Measurements from ENCODE around the gene ANKRD6. TPM values are rescaled to one million over a fixed set of nuclear protein-coding genes. Genes with fewer than 3 reads are reported as not detected.
A peak's percentile ranks its signal among the peaks of the same experiment; 100 is the strongest.

ANKRD6 gene
- total RNA-seq, 1 donor from 2014 or later, result 13.5 TPM

DNA sequence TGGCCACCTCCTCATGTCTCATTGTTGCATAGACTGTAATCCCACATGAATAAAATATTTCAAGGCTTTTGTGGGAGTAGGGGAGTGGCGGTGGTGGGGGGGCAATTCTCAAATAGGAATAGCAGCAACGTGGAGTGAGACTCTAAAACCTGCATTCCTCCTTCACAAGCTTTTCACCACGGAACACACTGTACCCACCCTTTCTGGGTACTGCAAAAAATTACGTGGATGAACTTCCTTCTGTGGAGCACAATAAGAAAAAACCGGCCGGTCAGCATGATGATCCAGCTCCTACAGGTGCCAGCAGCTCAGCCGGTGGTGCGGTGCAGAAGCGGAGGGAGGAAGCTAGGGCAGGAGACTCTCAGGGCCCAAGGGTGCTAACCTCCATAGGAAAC lies 19.9 kb upstream of the ANKRD6 start:
- H3K4me1 Mint-ChIP-seq (ENCODE audit: low read depth, unreplicated experiment), result peaks cover 7% of the 10 kb centered on the region
- no peak for TF ChIP-seq EZH2 (IDR thresholded peaks at IDR 0.05; ENCODE audit: insufficient read depth, low read length)
- TF ChIP-seq, protein P1, sequence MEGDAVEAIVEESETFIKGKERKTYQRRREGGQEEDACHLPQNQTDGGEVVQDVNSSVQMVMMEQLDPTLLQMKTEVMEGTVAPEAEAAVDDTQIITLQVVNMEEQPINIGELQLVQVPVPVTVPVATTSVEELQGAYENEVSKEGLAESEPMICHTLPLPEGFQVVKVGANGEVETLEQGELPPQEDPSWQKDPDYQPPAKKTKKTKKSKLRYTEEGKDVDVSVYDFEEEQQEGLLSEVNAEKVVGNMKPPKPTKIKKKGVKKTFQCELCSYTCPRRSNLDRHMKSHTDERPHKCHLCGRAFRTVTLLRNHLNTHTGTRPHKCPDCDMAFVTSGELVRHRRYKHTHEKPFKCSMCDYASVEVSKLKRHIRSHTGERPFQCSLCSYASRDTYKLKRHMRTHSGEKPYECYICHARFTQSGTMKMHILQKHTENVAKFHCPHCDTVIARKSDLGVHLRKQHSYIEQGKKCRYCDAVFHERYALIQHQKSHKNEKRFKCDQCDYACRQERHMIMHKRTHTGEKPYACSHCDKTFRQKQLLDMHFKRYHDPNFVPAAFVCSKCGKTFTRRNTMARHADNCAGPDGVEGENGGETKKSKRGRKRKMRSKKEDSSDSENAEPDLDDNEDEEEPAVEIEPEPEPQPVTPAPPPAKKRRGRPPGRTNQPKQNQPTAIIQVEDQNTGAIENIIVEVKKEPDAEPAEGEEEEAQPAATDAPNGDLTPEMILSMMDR (IDR thresholded peaks at IDR 0.05; ENCODE audit: insufficient read depth, low read depth, low read length), result no peak
- FAIRE-seq, result no peak

DNA sequence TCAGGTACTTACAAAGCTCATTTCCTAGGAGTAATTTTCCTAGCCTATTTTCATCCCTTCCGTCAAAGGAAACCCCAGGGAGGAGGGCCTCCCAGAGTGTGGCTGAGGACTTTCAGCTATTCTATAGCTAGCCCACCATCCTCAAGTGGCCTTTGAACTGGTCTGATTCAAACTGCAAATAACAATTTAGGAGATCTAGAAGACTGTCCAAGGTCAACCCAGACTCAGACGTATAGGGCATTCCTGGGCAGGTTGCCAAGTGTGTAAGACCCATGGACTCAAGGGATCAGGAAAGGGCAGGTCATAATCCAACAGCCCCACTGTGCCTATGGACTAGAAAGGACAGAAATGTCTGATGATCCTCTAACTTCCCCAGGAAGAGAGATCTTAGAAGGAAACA lies 18.7 kb upstream of the ANKRD6 start:
- no peak overlapping the region for H3K4me3 ChIP-seq (ENCODE audit: insufficient read depth, low read depth, low read length)
- no peaks in the 10 kb centered on the region for H3K79me2 ChIP-seq (ENCODE audit: insufficient read depth, low read length)
- no peaks in the 10 kb centered on the region for H3K36me3 Mint-ChIP-seq (ENCODE audit: low read depth, unreplicated experiment)
- H3K27me3 ChIP-seq (ENCODE audit: insufficient read depth, low read length), result peaks cover 28% of the 10 kb centered on the region
- H3K9me3 ChIP-seq (ENCODE audit: insufficient read depth, low read depth, low read length), result no peaks in the 10 kb centered on the region
- no peak overlapping the region for H3K4me3 Mint-ChIP-seq (ENCODE audit: unreplicated experiment)
- H2AFZ ChIP-seq (ENCODE audit: low read depth, low read length), result no peak overlapping the region
- peaks cover 35% of the 10 kb centered on the region for H3K27me3 Mint-ChIP-seq (ENCODE audit: low read depth, unreplicated experiment)
- H3K4me1 Mint-ChIP-seq (ENCODE audit: low read depth, unreplicated experiment), result peaks cover 7% of the 10 kb centered on the region
- H3K27ac ChIP-seq (ENCODE audit: low read depth, low read length), result no peak overlapping the region
- no peaks in the 10 kb centered on the region for H4K20me1 ChIP-seq (ENCODE audit: insufficient read depth, low read length)
- TF ChIP-seq, protein P1 (IDR thresholded peaks at IDR 0.05; ENCODE audit: insufficient read depth, low read depth, low read length), result no peak
- TF ChIP-seq EZH2 (IDR thresholded peaks at IDR 0.05; ENCODE audit: insufficient read depth, low read length), result no peak
- H3K4me1 ChIP-seq (ENCODE audit: insufficient read depth, low read length), result peaks cover 16% of the 10 kb centered on the region
- no peak overlapping the region for H3K27ac Mint-ChIP-seq (ENCODE audit: unreplicated experiment)
- DNase-seq (ENCODE audit: low read depth), result no peak
- no peaks in the 10 kb centered on the region for H3K9me3 Mint-ChIP-seq (ENCODE audit: unreplicated experiment)
- no peak overlapping the region for H3K4me2 ChIP-seq (ENCODE audit: low read length)
- H3K9ac ChIP-seq (ENCODE audit: low read length), result no peak overlapping the region
- H3K36me3 ChIP-seq (ENCODE audit: insufficient read depth, low read length), result no peaks in the 10 kb centered on the region
- no peak for FAIRE-seq

More for the DNA sequence above, 19.9 kb upstream of the ANKRD6 start:
- no peak overlapping the region for H3K4me3 ChIP-seq (ENCODE audit: insufficient read depth, low read depth, low read length)
- peaks cover 37% of the 10 kb centered on the region for H3K27me3 Mint-ChIP-seq (ENCODE audit: low read depth, unreplicated experiment)
- H3K36me3 ChIP-seq (ENCODE audit: insufficient read depth, low read length), result no peaks in the 10 kb centered on the region
- H3K79me2 ChIP-seq (ENCODE audit: insufficient read depth, low read length), result no peaks in the 10 kb centered on the region
- no peak overlapping the region for H2AFZ ChIP-seq (ENCODE audit: low read depth, low read length)
- H3K27me3 ChIP-seq (ENCODE audit: insufficient read depth, low read length), result peaks cover 28% of the 10 kb centered on the region
- no peak for DNase-seq (ENCODE audit: low read depth)
- no peaks in the 10 kb centered on the region for H4K20me1 ChIP-seq (ENCODE audit: insufficient read depth, low read length)
- peak overlapping the region; percentile 86 for H3K4me3 Mint-ChIP-seq (ENCODE audit: unreplicated experiment)
- H3K27ac ChIP-seq (ENCODE audit: low read depth, low read length), result no peak overlapping the region
- H3K4me1 ChIP-seq (ENCODE audit: insufficient read depth, low read length), result peaks cover 16% of the 10 kb centered on the region
- no peaks in the 10 kb centered on the region for H3K36me3 Mint-ChIP-seq (ENCODE audit: low read depth, unreplicated experiment)
- H3K9me3 Mint-ChIP-seq (ENCODE audit: unreplicated experiment), result no peaks in the 10 kb centered on the region
- no peak overlapping the region for H3K9ac ChIP-seq (ENCODE audit: low read length)
- no peaks in the 10 kb centered on the region for H3K9me3 ChIP-seq (ENCODE audit: insufficient read depth, low read depth, low read length)
- H3K27ac Mint-ChIP-seq (ENCODE audit: unreplicated experiment), result no peak overlapping the region
- peak overlapping the region; percentile 87 for H3K4me2 ChIP-seq (ENCODE audit: low read length)

DNA sequence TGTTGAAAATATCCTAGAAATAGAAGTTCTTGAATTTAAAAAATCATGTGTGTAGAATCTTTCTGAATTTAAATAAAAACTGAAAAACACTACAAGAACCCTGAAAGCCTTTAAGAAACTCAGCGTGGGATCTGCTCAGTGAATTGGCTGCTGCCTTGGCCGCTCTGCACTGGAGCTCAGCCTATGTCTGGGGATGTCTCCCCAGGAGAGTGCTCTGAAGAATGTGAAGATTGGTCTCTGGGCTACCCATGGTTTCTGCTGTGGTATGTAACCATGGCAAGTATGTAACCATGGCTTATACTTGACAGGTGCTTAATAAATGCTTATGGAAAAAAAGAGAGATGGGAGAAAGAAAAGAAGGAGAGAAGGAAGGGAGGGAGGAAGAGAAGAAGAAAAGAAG lies 17.8 kb upstream of the ANKRD6 start:
- no peak overlapping the region for H3K4me3 ChIP-seq (ENCODE audit: insufficient read depth, low read depth, low read length)
- Mint-ChIP-seq H3K4me1 (ENCODE audit: low read depth, unreplicated experiment) (peaks cover 7% of the 10 kb centered on the region), H3K9me3 (ENCODE audit: unreplicated experiment) (no peaks in the 10 kb centered on the region), H3K27me3 (ENCODE audit: low read depth, unreplicated experiment) (peaks cover 35% of the 10 kb centered on the region), H3K27ac (ENCODE audit: unreplicated experiment) (peak overlapping the region; percentile 16), H3K4me3 (ENCODE audit: unreplicated experiment) (no peak overlapping the region), H3K36me3 (ENCODE audit: low read depth, unreplicated experiment) (no peaks in the 10 kb centered on the region)
- H3K9me3 ChIP-seq (ENCODE audit: insufficient read depth, low read depth, low read length), result no peaks in the 10 kb centered on the region
- no peaks in the 10 kb centered on the region for H3K36me3 ChIP-seq (ENCODE audit: insufficient read depth, low read length)
- H3K4me2 ChIP-seq (ENCODE audit: low read length), result no peak overlapping the region
- peaks cover 16% of the 10 kb centered on the region for H3K4me1 ChIP-seq (ENCODE audit: insufficient read depth, low read length)
- peaks cover 23% of the 10 kb centered on the region for H3K27me3 ChIP-seq (ENCODE audit: insufficient read depth, low read length)
- TF ChIP-seq, protein P1 (IDR thresholded peaks at IDR 0.05; ENCODE audit: insufficient read depth, low read depth, low read length), result no peak
- TF ChIP-seq EZH2 (IDR thresholded peaks at IDR 0.05; ENCODE audit: insufficient read depth, low read length), result no peak
- H2AFZ ChIP-seq (ENCODE audit: low read depth, low read length), result no peak overlapping the region
- H3K79me2 ChIP-seq (ENCODE audit: insufficient read depth, low read length), result no peaks in the 10 kb centered on the region
- no peak for DNase-seq (ENCODE audit: low read depth)
- no peak overlapping the region for H3K27ac ChIP-seq (ENCODE audit: low read depth, low read length)
- H3K9ac ChIP-seq (ENCODE audit: low read length), result no peak overlapping the region
- FAIRE-seq, result no peak
- no peaks in the 10 kb centered on the region for H4K20me1 ChIP-seq (ENCODE audit: insufficient read depth, low read length)

Data from astrocyte (in vitro differentiated cells and primary cell).